Pancreas (tissue), 10 donors: Measurements from ENCODE around the gene FAM163B. TPM values are rescaled to one million over a fixed set of nuclear protein-coding genes. Genes with fewer than 3 reads are reported as not detected.

Experiments used
- ATAC-seq, 4 donors: fragments of 200-7000 bp; cut with Tn5 transposase; one replicate each; pipeline versions ENCODE4 v1.8.0 to v1.9.1; 2020; ENCODE audit warnings: mild to moderate bottlenecking in 4 of 4, moderate library complexity in 4 of 4
- DNase-seq, 6 donors: peaks; one replicate each; pipeline ENCODE4 v3.0.0-alpha.2; 2020
- FAIRE-seq: peaks from 2 replicates; lab custom pipeline; 2012; peaks lifted over from hg19 to GRCh38; lab: Jason Lieb, UNC
- H3K27ac ChIP-seq, 4 donors: fragments of 200-600 bp; sonication (generic); 1 replicate in 3 of 4; 2 replicates in 1 of 4; pipeline versions ENCODE4 v1.5.0 to v1.8.0; 2020
- H3K27me3 ChIP-seq, 4 donors: fragments of 200-600 bp; one replicate each; pipeline ENCODE4 v1.8.0; 2021
- H3K36me3 ChIP-seq, 3 donors: fragments of 200-600 bp; sonication (generic) in 1 of 3; one replicate each; pipeline versions ENCODE4 v1.5.0 to v1.8.0; 2020 to 2021
- H3K4me1 ChIP-seq, 3 donors: fragments of 200-600 bp; one replicate each; pipeline ENCODE4 v1.8.0; 2021
- H3K4me3 ChIP-seq, 4 donors: fragments of 200-600 bp; sonication (generic) in 2 of 4; one replicate each; pipeline versions ENCODE4 v1.5.0 to v1.8.0; 2020 to 2021
- H3K9me3 ChIP-seq, 4 donors: fragments of 200-600 bp; one replicate each; pipeline ENCODE4 v1.8.0; 2021
- WGBS, 2 donors: extraction: QIAGEN DNeasy Blood & Tissue Kit; methylation state at CpG; one replicate each; pipeline ENCODE4 v1.1.7; 2013; 5-methylcytosine and 5-hydroxymethylcytosine counted together
- intact Hi-C, 3 donors: fragments of 100-400 bp; cut with DNase I; formaldehyde crosslinking; loops; one replicate each; pipeline versions ENCODE4 v1.11.1 to v1.14.2; 2022
- polyA plus RNA-seq, 2 donors: library from polyadenylated mRNA; stranded (reverse); fragments of 200-250 nt; gene quantifications; one replicate each; pipeline ENCODE4 v1.2.3, GENCODE V29; 2013
- total RNA-seq, 6 donors: library from RNA; stranded (reverse); fragmentation: NEBNext Ultra II Directional in 4 of 6; extraction: Animal tissue kit (Norgen Biotek cat#: 25700) in 4 of 6; gene quantifications; one replicate each; pipeline versions ENCODE4 v1.2.1 to v1.2.4, GENCODE V29; 2021 to 2023
- TF ChIP-seq, protein P1 (sequence below), 4 donors: fragments of 200-600 bp; sonication (generic) in 3 of 4; IDR thresholded peaks; one replicate each; pipeline versions ENCODE4 v1.5.0 to v1.8.0; 2021; ENCODE audit warnings: antibody characterized with exemption in 4 of 4
- donor health status: healthy with polysubstance abuse.
- donor health status: DM: no; HTN: no; CAD: no; lungs with moderate emphysema.
- donor health status: DM: no; HTN: no; CAD: no.
- donor health status: control.
- donor health status: control.
- donor health status: Bipolar disorder and iron deficiency.
- donor health status: DM: yes; HTN: yes; CAD: no.
- donor health status: DM: no; HTN: no; CAD: no.
- donor health status: DM: no; HTN: no; CAD: no.
- donor health status: DM: yes; HTN: yes; CAD: no.

The FAM163B gene
- total and polyA plus RNA-seq, 8 donors = not detected

DNA sequence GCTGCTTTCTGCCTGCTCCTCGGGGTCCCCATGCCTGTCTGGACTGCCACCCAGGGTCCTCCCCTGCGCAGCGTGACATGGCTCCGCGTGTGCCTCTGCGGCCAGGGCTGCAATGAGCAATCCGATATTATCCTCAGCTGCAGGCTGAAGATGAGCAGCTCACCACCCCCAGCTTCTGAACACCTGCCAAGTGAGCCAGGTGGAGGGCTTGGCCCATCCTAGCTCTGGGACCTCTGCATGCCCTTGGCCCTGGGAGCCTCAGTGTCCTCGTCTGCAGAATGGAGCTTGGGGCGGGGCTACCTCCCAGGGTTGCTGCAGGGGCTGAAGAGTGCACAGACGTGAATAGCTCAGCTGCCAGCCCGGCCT lies 80.3 kb downstream of the FAM163B start:
- H3K4me1 ChIP-seq = no peaks in the 10 kb centered on the region
- no peaks in the 10 kb centered on the region for H3K9me3 ChIP-seq
- TF ChIP-seq, protein P1, sequence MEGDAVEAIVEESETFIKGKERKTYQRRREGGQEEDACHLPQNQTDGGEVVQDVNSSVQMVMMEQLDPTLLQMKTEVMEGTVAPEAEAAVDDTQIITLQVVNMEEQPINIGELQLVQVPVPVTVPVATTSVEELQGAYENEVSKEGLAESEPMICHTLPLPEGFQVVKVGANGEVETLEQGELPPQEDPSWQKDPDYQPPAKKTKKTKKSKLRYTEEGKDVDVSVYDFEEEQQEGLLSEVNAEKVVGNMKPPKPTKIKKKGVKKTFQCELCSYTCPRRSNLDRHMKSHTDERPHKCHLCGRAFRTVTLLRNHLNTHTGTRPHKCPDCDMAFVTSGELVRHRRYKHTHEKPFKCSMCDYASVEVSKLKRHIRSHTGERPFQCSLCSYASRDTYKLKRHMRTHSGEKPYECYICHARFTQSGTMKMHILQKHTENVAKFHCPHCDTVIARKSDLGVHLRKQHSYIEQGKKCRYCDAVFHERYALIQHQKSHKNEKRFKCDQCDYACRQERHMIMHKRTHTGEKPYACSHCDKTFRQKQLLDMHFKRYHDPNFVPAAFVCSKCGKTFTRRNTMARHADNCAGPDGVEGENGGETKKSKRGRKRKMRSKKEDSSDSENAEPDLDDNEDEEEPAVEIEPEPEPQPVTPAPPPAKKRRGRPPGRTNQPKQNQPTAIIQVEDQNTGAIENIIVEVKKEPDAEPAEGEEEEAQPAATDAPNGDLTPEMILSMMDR (IDR thresholded peaks at IDR 0.05) = no peak
- no peak overlapping the region for H3K27ac ChIP-seq
- no peak for FAIRE-seq
- WGBS, 2 donors = 71 to 79% methylated on average over 11 of the region's 11 CpGs
- H3K4me3 ChIP-seq = no peak overlapping the region
- no peaks in the 10 kb centered on the region for H3K27me3 ChIP-seq
- DNase-seq = no peak
- intact Hi-C loops = no loop called here
- no peak for ATAC-seq
- H3K36me3 ChIP-seq = no peaks in the 10 kb centered on the region

DNA sequence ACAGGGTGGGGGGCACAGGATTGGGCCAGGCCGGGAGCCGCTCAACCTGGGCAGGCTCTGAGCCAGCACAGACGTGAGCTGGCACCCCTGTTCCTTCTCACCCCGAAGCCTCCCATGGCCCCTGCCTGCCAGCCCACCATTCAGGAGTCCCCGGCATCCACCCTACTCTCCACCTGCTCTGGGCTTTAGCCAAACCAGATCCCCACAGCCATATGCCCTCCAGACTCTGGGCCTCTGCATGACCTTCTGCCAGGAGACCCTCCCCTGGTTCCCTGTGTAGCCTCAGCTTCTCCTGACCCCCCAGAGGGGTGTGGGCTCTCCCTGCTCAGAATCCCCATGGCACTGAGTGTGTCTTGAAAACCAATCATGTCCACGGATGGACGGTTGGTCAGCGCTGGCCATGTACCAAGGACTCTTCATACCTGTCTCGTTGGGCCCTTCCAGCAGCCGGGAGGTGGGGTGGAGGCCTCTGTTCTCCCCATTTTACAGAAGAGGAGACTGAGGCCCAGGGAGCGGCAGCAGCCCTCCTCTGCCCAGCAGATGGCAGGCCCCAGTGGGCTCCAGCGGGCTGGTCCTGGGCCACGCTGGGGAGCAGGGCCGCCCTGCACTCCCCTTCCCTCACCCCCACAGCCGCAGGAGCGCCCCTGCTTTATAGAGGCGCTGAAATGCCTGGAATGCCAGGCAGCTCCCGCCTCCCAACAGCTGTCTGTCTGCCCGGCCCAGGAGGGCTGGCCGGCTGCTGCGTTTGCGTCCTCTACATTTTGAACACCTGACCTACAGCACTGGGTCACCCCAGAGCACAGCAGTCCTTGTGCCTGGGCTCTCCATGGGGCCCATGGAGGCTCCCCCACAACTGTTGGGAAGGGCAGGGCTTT lies 81.0 kb downstream of the FAM163B start:
- FAIRE-seq = no peak
- intact Hi-C loops = no loop called here
- Histone ChIP-seq H3K27me3 (no peaks in the 10 kb centered on the region), H3K9me3 (no peaks in the 10 kb centered on the region), H3K27ac (peak overlapping the region in 1 of 4 donors; percentile 17), H3K4me3 (no peak overlapping the region), H3K4me1 (no peaks in the 10 kb centered on the region), H3K36me3 (no peaks in the 10 kb centered on the region)
- 59 to 66% methylated on average over 20 to 22 of the region's 22 CpGs for whole genome bisulfite sequencing, 2 donors
- ATAC-seq = no peak
- TF ChIP-seq, protein P1 (IDR thresholded peaks at IDR 0.05) = no peak
- no peak for DNase-seq

DNA sequence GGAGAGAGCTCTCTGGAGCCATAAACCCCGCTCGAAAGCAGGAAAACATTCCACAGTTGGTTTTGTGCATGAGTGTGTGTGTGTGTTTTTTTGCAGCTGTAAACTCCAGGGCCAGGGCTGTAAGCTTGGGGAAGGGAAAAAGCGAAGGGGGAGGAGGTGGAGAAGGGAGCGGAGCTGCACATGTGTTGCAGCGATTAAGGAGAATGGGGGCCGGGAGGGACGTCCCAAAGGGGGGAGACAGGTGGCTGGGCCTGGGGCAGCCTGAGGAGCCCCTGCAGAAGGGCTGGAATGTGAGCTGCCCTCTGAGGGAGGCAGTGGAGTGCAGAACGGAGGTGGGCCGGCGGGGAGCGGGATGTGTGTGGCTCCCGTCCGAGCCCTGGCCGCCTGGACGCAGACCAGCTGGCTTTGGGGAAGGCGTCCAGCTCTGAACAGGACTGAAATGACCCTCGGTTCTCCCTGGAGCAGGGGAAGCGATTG lies 81.7 kb downstream of the FAM163B start:
- Histone ChIP-seq H3K27me3 (no peaks in the 10 kb centered on the region), H3K4me3 (no peak overlapping the region), H3K4me1 (no peaks in the 10 kb centered on the region), H3K36me3 (no peaks in the 10 kb centered on the region), H3K9me3 (no peaks in the 10 kb centered on the region), H3K27ac (peak overlapping the region in 1 of 4 donors; percentile 17)
- WGBS, 2 donors = 27 to 33% methylated on average over 18 of the region's 18 CpGs
- ATAC-seq (peak; percentile 48 to 68 (median 54)), DNase-seq (peak in 1 of 6 donors; percentile 80), FAIRE-seq (no peak)
- TF ChIP-seq, protein P1 (IDR thresholded peaks at IDR 0.05) = no peak
- intact Hi-C loops = no loop called here

Other genes starting within 250 kb of the FAM163B start
- gene SURF4, start 233.3 kb downstream of the FAM163B start, total RNA-seq = 100 to 1,000 TPM in 5 of 6 donors, 10 to 100 TPM in 1; 87.9 to 132 (median 129) TPM
- 100 to 1,000 TPM in 1 of 2 donors, 10 to 100 TPM in 1; 63.1 to 106 TPM for gene SURF4, start 233.3 kb downstream of the FAM163B start, polyA plus RNA-seq
- gene STKLD1, start 233.0 kb downstream of the FAM163B start, total RNA-seq = under 1 TPM; 0.31 to 0.94 (median 0.67) TPM
- gene STKLD1, start 233.0 kb downstream of the FAM163B start, polyA plus RNA-seq = 1 to 10 TPM; 1.8 to 3.1 TPM
- gene REXO4, start 191.4 kb downstream of the FAM163B start, total RNA-seq = 10 to 100 TPM in 5 of 6 donors, 1 to 10 TPM in 1; 10.0 to 16.3 (median 12.5) TPM
- gene REXO4, start 191.4 kb downstream of the FAM163B start, polyA plus RNA-seq = 10 to 100 TPM; 12.8 to 13.4 TPM
- 1 to 10 TPM; 1.5 to 5.5 (median 2.9) TPM for gene ADAMTS13, start 187.0 kb downstream of the FAM163B start, total RNA-seq
- 10 to 100 TPM; 13.6 to 18.9 TPM for gene ADAMTS13, start 187.0 kb downstream of the FAM163B start, polyA plus RNA-seq
- 10 to 100 TPM; 15.6 to 24.4 (median 17.2) TPM for gene CACFD1, start 149.4 kb downstream of the FAM163B start, total RNA-seq
- gene CACFD1, start 149.4 kb downstream of the FAM163B start, polyA plus RNA-seq = 10 to 100 TPM; 25.0 to 26.2 TPM
- gene SLC2A6, start 130.3 kb downstream of the FAM163B start, total RNA-seq = 1 to 10 TPM; 1.1 to 6.3 (median 2.7) TPM
- gene SLC2A6, start 130.3 kb downstream of the FAM163B start, polyA plus RNA-seq = 1 to 10 TPM; 5.9 to 6.7 TPM
- gene MYMK, start 84.4 kb downstream of the FAM163B start, total RNA-seq = not detected
- not detected for gene MYMK, start 84.4 kb downstream of the FAM163B start, polyA plus RNA-seq
- 1 to 10 TPM; 1.5 to 5.5 (median 2.6) TPM for gene ADAMTSL2, start 74.7 kb downstream of the FAM163B start, total RNA-seq
- 10 to 100 TPM in 1 of 2 donors, 1 to 10 TPM in 1; 9.0 to 12.9 TPM for gene ADAMTSL2, start 74.7 kb downstream of the FAM163B start, polyA plus RNA-seq
- not detected for gene DBH, start 27.0 kb upstream of the FAM163B start, total RNA-seq
- gene DBH, start 27.0 kb upstream of the FAM163B start, polyA plus RNA-seq = under 1 TPM; 0.08 to 0.09 TPM
- gene SARDH, start 129.0 kb upstream of the FAM163B start, total RNA-seq = 10 to 100 TPM in 5 of 6 donors, 1 to 10 TPM in 1; 8.9 to 43.3 (median 25.9) TPM
- gene SARDH, start 129.0 kb upstream of the FAM163B start, polyA plus RNA-seq = 10 to 100 TPM; 14.3 to 18.5 TPM